ENCODE results near the gene LMOD1.

The LMOD1 gene

GRCh38 chr1:201884425-201884824 lies 61.9 kb downstream of the LMOD1 start:
- TF ChIP-seq, protein P1, sequence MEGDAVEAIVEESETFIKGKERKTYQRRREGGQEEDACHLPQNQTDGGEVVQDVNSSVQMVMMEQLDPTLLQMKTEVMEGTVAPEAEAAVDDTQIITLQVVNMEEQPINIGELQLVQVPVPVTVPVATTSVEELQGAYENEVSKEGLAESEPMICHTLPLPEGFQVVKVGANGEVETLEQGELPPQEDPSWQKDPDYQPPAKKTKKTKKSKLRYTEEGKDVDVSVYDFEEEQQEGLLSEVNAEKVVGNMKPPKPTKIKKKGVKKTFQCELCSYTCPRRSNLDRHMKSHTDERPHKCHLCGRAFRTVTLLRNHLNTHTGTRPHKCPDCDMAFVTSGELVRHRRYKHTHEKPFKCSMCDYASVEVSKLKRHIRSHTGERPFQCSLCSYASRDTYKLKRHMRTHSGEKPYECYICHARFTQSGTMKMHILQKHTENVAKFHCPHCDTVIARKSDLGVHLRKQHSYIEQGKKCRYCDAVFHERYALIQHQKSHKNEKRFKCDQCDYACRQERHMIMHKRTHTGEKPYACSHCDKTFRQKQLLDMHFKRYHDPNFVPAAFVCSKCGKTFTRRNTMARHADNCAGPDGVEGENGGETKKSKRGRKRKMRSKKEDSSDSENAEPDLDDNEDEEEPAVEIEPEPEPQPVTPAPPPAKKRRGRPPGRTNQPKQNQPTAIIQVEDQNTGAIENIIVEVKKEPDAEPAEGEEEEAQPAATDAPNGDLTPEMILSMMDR (IDR thresholded peaks at IDR 0.05), result no peak
- TF ChIP-seq ZFX (IDR thresholded peaks at IDR 0.05; ENCODE audit: borderline replicate concordance), result no peak
- peak overlapping the region; percentile 9; the same call in 1 of the 2 replicates for H3K27ac ChIP-seq

GRCh38 chr1:201883786-201884185 lies 62.6 kb downstream of the LMOD1 start:
- H3K27ac ChIP-seq, result peak overlapping the region; percentile 9; the same call in 1 of the 2 replicates

GRCh38 chr1:201883266-201883665 lies 63.1 kb downstream of the LMOD1 start:
- TF ChIP-seq, protein P1 (IDR thresholded peaks at IDR 0.05), result no peak
- no peak for TF ChIP-seq ZFX (IDR thresholded peaks at IDR 0.05; ENCODE audit: borderline replicate concordance)
- peak overlapping the region; percentile 9; the same call in 1 of the 2 replicates for H3K27ac ChIP-seq

More at GRCh38 chr1:201883786-201884185, 62.6 kb downstream of the LMOD1 start:
- TF ChIP-seq ZFX (IDR thresholded peaks at IDR 0.05; ENCODE audit: borderline replicate concordance), result no peak
- TF ChIP-seq, protein P1 (IDR thresholded peaks at IDR 0.05), result no peak

- H3K27ac ChIP-seq, result no peak overlapping the region
- no peak for TF ChIP-seq ZFX (IDR thresholded peaks at IDR 0.05; ENCODE audit: borderline replicate concordance)
- TF ChIP-seq, protein P1 (IDR thresholded peaks at IDR 0.05), result no peak; the same call in 1 of the 2 replicates
Measured at GRCh38 chr1:201882665-201883132, 63.6 kb downstream of the LMOD1 start.

- H3K27ac ChIP-seq, result no peak overlapping the region
- TF ChIP-seq, protein P1 (IDR thresholded peaks at IDR 0.05), result no peak
- no peak for TF ChIP-seq ZFX (IDR thresholded peaks at IDR 0.05; ENCODE audit: borderline replicate concordance)
Measured at GRCh38 chr1:201881617-201882016, 64.7 kb downstream of the LMOD1 start.

DNA sequence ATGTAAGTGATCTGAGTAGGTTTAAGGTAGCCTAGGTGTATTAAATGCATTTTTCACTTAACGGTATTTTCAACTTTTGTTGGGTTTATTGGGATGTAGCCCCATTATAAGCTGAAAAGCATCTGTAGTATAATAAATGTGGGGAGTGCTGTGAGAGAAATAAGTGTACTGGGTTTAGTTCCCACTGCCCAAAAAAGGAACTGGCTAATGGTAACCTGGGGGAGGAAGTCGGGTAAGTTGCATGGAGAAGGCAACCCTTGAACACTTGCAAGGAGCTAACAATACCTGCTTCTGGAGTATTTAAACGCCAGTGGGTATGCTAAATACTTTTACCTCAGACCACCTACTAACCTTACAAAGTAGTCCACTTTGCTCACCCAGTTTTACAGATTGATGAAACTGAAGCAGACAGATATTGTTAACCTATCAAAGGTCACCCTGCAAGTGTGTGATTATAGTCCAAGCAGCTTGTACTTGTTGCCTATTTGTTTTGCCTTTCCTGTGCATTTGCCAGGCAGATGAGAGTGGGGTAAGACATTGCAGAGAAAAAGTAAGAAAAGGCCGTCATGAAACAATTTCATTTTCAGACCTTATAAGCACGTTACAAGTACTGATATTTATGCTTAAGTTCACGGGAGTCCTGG lies 65.3 kb downstream of the LMOD1 start:
- TF ChIP-seq, protein P1 (IDR thresholded peaks at IDR 0.05), result no peak
- no peak for TF ChIP-seq ZFX (IDR thresholded peaks at IDR 0.05; ENCODE audit: borderline replicate concordance)
- H3K27ac ChIP-seq, result no peak overlapping the region

GRCh38 chr1:201877877-201878401 lies 68.4 kb downstream of the LMOD1 start:
- no peak for TF ChIP-seq ZFX (IDR thresholded peaks at IDR 0.05; ENCODE audit: borderline replicate concordance)
- TF ChIP-seq, protein P1 (IDR thresholded peaks at IDR 0.05), result peak; percentile 95
- H3K27ac ChIP-seq, result peak overlapping the region; percentile 34
